ENCODE data around the gene MTOR.
"Not testable (repeated sequence)": the region's sequence is repeated elsewhere in the genome, so short reads cannot be mapped to it uniquely, and the experiment has no call there.

The MTOR gene

GRCh38 chr1:11109047-11109760 is 153.1 kb downstream of the MTOR start:
- DNase-seq (ENCODE audit: low read depth in 2 of 2), result no peak

- no peak for DNase-seq (ENCODE audit: low read depth in 2 of 2)
Observed at GRCh38 chr1:11107599-11107998, 154.8 kb downstream of the MTOR start.

- DNase-seq (ENCODE audit: low read depth in 2 of 2), result no peak
Observed at GRCh38 chr1:11105586-11105985, 156.8 kb downstream of the MTOR start.

GRCh38 chr1:11101347-11101746 is 161.0 kb downstream of the MTOR start:
- no peak for DNase-seq (ENCODE audit: low read depth in 2 of 2)

GRCh38 chr1:11100806-11101205 is 161.5 kb downstream of the MTOR start:
- not testable (repeated sequence) for DNase-seq (ENCODE audit: low read depth in 2 of 2)

- DNase-seq (ENCODE audit: low read depth in 2 of 2), result no peak
Observed at GRCh38 chr1:11100149-11100493, 162.2 kb downstream of the MTOR start.

DNA sequence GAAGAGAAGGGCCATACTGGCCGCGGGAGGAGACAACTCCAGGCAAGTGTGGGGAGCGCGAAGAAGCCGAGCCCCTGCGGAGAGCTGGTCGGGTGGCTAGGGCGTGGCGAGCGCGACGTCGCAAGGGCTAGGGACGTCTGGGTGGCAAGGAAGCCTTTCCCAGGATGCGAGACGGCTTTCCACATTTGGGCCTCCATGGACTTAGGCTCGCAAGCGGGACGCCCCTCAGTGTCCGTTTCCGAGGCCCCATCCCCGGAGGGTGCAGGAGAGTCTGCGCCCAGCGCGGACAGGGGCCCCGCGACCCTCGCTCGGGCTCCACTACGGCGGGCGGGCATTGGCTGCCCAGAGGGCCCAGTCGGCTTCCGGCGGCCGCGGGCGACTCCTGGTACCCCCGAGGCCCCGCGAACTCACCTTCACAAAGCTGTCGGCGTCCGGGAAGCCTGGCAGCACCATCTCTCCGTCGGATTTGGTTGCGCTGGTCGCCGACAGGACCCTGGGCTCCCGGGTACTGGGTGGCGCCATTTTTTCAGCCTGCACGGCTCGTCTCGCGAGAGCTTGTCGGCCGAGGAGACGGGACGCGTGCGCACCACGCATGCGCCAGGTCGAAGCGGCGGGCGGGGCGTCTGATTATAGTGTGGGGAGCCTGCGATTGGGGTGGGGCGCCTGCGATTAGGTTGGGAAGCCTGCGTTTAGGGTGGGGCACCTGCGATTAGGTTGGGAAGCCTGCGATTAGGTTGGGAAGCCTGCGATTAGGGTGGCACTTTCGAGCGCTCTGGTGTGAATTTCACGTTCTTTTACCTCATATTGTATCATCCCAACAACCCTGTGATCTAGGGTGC is 162.8 kb downstream of the MTOR start, which contains the start of gene EXOSC10:
Gene EXOSC10, minus strand, starts transcription at position 560 of the 839 bp plus-strand sequence. Its CDS starts 38 bp downstream, at position 522.
- peak; percentile 90 to 94 for DNase-seq (ENCODE audit: low read depth in 2 of 2)

GRCh38 chr1:11098931-11099309 is 163.4 kb downstream of the MTOR start:
- DNase-seq (ENCODE audit: low read depth in 2 of 2), result no peak

- not testable (repeated sequence) for DNase-seq (ENCODE audit: low read depth in 2 of 2)
Observed at GRCh38 chr1:11083784-11084183, 178.6 kb downstream of the MTOR start.

- no peak for DNase-seq (ENCODE audit: low read depth in 2 of 2)
Observed at GRCh38 chr1:11080931-11081330, 181.4 kb downstream of the MTOR start.

DNA sequence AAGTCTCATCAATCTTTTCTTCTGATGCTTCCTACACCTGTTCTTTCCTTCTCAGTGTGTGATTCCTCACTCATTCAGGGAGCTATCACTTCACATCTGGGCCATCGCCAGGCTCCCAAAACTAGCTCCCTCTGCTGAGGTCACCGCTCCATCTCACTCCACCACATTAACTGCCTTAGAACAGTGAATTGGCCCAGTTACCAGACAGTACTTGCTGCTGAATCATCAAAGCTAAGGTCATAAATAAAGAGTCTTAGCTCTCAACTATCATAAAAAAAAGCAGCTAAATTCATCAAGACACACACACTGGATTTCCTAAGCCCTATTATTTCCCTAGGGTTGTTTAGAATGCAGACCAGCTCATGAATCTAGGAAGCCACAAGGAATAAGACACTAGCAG is 183.7 kb downstream of the MTOR start:
- no peak for DNase-seq (ENCODE audit: low read depth in 2 of 2)

GRCh38 chr1:11073398-11073797 is 189.0 kb downstream of the MTOR start:
- DNase-seq (ENCODE audit: low read depth in 2 of 2), result not testable (repeated sequence)

- DNase-seq (ENCODE audit: low read depth in 2 of 2), result no peak
Observed at GRCh38 chr1:11072216-11072917, 190.0 kb downstream of the MTOR start.

DNA sequence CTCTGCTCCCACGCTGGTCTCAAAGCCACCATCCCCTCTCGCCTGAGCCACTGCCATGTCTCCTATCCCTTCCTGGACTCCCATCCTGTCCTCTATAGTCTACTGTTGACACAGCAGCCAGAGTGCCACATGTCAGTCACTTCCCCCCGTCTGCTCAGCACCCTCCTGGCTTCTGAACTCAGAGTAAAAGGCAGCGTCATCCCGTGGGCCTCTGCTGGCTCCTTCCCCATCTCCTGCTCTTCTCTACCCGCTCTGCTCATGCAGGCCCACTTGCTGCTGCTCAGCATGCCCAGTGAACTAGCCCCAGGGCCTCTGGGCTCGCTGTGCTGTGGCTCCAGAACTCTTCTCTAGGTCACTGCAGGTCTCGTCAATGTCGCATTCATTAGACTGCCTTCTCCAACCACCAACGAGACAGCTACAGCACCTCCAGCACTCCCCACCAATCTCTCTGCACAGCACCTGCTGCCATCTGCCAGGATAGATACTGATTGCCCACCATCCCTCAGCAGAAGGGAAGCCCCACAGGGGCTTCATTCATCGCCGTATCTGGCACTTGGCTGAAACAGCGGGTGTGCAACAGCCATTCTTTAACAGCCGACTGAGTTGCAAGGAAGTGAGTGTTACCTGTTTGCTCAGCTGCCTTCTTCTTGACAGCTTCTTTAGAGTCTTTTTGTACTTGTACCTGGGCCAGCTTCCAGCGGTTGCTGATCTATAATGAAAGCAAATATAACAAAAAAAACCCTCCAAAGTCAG is 190.7 kb downstream of the MTOR start:
- no peak for DNase-seq (ENCODE audit: low read depth in 2 of 2)

DNA sequence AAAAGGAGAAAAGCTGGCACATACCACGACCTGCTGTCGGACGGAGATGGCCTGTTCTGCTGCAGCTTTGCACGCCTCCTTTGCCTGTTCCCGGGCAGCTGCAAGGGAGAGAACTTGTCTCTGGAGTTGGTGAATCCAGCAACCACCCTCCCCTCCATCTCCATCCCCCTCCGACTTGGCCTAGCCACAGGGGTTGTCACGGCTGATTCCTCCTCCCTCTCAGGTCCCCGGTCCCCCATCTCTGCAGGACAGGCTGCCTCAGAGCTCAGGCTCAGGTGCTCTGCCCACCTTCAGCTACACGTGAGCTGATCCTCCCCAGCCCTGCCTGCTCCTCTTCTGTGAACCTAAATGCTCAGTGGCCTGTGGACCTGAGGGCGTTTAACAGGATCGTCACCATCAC is 191.5 kb downstream of the MTOR start:
- no peak for DNase-seq (ENCODE audit: low read depth in 2 of 2)

DNA sequence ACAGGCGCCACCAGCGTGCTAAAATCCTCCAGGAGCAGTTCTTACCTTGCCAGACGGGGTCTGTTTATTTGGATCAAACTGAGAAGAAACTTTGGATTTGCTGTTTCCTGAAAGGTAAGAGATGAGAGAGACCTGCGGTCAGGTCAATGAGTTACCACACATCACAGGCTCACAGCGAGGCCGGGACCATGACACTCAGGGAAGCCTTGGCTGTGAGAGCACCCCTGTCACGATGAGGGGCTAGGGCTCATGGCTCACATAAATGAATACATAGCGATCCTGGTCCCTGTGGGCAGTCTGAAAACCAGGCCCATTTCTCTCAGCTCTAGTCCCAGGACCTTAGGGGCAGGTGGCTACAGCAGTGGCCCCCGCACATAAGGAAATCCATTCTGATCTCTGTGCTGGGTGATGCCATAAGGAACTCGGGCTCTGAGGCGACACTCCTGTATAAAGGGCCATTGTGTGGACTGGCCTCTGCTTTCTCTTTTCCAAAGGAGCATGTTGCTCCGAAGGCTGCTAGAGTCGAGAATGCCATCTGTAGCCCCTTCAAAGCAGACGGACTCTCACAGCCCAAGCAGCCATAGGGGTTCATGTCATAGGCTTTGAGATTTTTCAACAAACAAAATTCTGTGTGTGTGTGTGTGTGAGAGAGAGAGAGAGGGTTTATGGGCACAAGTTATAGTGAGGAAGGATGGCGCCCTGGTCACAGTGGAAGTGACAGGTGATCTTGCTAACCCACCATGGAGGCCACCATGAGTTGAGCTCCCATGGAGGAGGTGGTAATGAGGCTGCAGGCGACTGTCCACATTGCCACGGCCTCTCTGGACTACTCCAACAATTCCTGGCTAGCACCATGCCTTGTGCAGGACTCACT is 193.5 kb downstream of the MTOR start:
- no peak for DNase-seq (ENCODE audit: low read depth in 2 of 2)

DNA sequence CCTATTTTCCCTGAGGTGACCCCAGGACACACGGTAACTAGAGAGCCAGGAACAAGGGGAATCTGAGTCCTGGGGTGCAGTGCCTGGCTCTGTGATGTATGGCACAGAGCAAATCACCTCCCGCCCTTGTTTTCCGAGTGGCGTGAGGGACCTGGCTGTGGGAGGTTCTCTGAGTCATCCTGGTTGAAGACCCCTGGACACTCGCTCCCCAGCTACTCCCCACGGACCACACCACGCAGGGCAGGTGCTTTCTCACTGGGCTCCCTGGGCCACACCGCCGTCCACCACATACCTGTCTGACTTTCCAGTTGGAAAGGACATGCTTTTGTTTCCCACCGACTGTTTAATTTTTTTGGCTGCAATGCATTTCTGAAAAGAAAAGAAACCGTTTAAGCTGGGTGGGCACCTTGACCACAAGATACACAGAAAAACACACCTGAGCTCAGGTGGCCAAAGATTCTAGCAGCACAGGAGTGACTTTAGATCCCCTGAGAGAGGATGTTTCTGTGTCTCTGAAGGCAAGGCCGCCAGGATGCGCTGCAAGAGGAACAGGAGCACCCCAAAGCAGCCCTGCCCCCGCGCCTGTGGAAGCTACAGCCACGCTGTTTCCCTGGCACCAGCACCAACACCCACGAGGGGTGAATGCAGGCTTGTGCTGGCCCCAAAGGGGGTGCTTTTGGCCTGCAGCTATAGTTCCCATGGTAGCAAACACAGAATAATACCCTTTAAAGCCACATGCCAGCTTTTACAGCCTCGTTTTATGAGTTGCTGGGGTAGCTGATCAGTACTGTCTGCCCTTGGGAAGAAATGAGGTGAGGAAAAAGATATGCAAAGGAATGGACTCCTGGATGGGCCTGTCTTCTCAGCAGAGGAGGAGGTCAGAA is 194.4 kb downstream of the MTOR start:
- DNase-seq (ENCODE audit: low read depth in 2 of 2), result no peak

DNA sequence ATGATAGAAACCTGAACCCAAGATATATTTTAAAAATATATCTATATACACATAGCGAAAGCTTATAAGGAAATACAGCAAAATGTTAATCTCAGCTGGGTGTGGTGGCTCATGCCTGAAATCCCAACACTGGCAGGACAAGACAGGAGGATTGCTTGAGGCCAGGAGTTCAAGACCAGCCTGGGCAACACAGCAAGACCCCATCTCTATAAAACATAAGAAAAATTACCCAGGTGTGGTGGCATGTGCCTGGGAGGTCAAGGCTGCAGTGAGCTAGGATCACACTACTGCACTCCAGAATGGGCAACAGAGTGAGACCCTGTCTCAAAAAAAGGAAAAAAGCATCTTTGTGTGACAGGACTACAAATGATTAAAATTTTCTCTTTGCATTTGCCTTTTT is 196.6 kb downstream of the MTOR start:
- no peak for DNase-seq (ENCODE audit: low read depth in 2 of 2)

DNA sequence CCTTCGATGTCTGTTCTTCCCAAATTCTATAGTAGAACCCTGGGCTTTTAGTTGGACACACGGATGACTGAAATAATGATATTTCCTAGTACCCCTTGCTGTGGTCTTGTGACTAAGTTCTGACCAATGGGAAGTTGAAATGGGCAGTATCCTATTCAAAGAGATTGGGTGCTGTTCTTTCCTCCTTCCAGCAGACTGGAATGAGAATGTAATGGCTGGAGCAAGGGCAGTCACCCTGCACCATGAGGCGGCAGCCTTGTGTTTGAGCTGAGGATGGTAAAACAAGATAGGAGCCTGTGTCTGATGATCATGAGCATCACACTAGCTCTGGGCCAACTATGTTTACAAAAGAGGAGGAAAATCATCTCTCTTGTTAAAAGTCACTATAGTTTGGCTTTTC is 197.4 kb downstream of the MTOR start:
- no peak for DNase-seq (ENCODE audit: low read depth in 2 of 2)

Data from stimulated activated CD8-positive, alpha-beta memory T cell treated with anti-CD3 and anti-CD28 coated beads, Interleukin-15, amount 100 ng/mL, for 48 hours (primary cell).